H1 (cell line): ENCODE results near the gene SMTNL2. TPM values are rescaled to one million over a fixed set of nuclear protein-coding genes. Genes with fewer than 3 reads are reported as not detected.

ENCODE experiments used
- CTCF ChIA-PET: fragments of 300-600 bp; sonication (Branson Sonifier 250); formaldehyde crosslinking; loops from one replicate; lab custom pipeline; 2021; ENCODE audit not compliant: partially characterized antibody; lab: Charles Lee
- POLR2A ChIA-PET: fragments of 300-600 bp; sonication (Branson Sonifier 250); formaldehyde crosslinking; loops from one replicate; lab custom pipeline; 2021; ENCODE audit warnings: inconsistent platforms; ENCODE audit not compliant: partially characterized antibody; lab: Charles Lee
- DNase-seq, 2 experiments: peaks; one replicate each; pipeline versions ENCODE4 v3.0.0 to v3.0.0-alpha.2; 2010 to 2022; ENCODE audit warnings: low spot score in 2 of 2, low read depth in 1 of 2, mixed read lengths in 1 of 2
- FAIRE-seq: peaks from 2 replicates; lab custom pipeline; 2011; peaks lifted over from hg19 to GRCh38; lab: Jason Lieb, UNC
- H2AFZ ChIP-seq: 2 replicates; pipeline ENCODE4 v1.8.1; 2012; ENCODE audit warnings: low read length, inconsistent platforms
- H2AK5ac ChIP-seq: 2 replicates; pipeline ENCODE4 v1.6.1; 2013; ENCODE audit warnings: low read depth, low read length
- H2BK120ac ChIP-seq: replicated peaks from 2 replicates; pipeline ENCODE3; 2013; ENCODE audit warnings: low read depth, low read length, inconsistent platforms
- H2BK12ac ChIP-seq: 2 replicates; pipeline ENCODE4 v1.6.1; 2013; ENCODE audit warnings: low read depth, low read length
- H2BK15ac ChIP-seq: 2 replicates; pipeline ENCODE4 v1.6.1; 2013; ENCODE audit warnings: low read length
- H2BK20ac ChIP-seq: 2 replicates; pipeline ENCODE4 v1.6.1; 2013; ENCODE audit warnings: low read length
- H2BK5ac ChIP-seq: 2 replicates; pipeline ENCODE4 v1.6.1; 2013; ENCODE audit warnings: low read depth, low read length
- H3K14ac ChIP-seq: 2 replicates; pipeline ENCODE4 v1.6.1; 2013; ENCODE audit warnings: inconsistent platforms; ENCODE audit not compliant: insufficient read length
- H3K18ac ChIP-seq: 2 replicates; pipeline ENCODE4 v1.6.1; 2013; ENCODE audit warnings: low read length; ENCODE audit errors: extremely low read depth
- H3K23ac ChIP-seq: 2 replicates; pipeline ENCODE4 v1.6.1; 2013; ENCODE audit warnings: inconsistent platforms; ENCODE audit not compliant: insufficient read length
- H3K23me2 ChIP-seq: 2 replicates; pipeline ENCODE4 v1.6.1; 2013; ENCODE audit warnings: low read depth, low read length
- H3K27ac ChIP-seq: 2 replicates; pipeline ENCODE4 v1.6.1; 2011; ENCODE audit warnings: low read depth, low read length, inconsistent platforms
- H3K27me3 ChIP-seq, 4 experiments: replicated peaks in 1 of 4; 1 replicate in 1 of 4; 2 replicates in 3 of 4; pipeline versions ENCODE4 v1.6.1 to v1.8.1; 2011 to 2013; ENCODE audit warnings: low read length in 3 of 4, mild to moderate bottlenecking in 3 of 4, inconsistent platforms in 2 of 4, mixed read lengths in 2 of 4, moderate library complexity in 1 of 4; ENCODE audit not compliant: control insufficient read depth in 3 of 4, insufficient read depth in 3 of 4; ENCODE audit errors: extremely low read depth in 1 of 4
- H3K36me3 ChIP-seq, 4 experiments: 2 replicates each; pipeline versions ENCODE4 v1.6.1 to v1.8.1; 2011 to 2013; ENCODE audit warnings: mild to moderate bottlenecking in 4 of 4, low read length in 3 of 4, moderate library complexity in 2 of 4, control low read depth in 1 of 4, inconsistent platforms in 1 of 4; ENCODE audit not compliant: insufficient read depth in 4 of 4, control insufficient read depth in 2 of 4
- H3K4ac ChIP-seq: replicated peaks from 2 replicates; pipeline ENCODE3; 2013; ENCODE audit warnings: low read length, low read depth, mixed read lengths, inconsistent platforms; ENCODE audit not compliant: insufficient read length
- H3K4me1 ChIP-seq, 4 experiments: replicated peaks in 1 of 4; 1 replicate in 1 of 4; 2 replicates in 3 of 4; pipeline versions ENCODE4 v1.6.1 to v1.8.1; 2011 to 2013; ENCODE audit warnings: low read length in 3 of 4, inconsistent platforms in 2 of 4, mixed read lengths in 1 of 4; ENCODE audit not compliant: insufficient read depth in 4 of 4, control insufficient read depth in 3 of 4
- H3K4me2 ChIP-seq, 2 experiments: 2 replicates each; pipeline versions ENCODE4 v1.6.1 to v1.8.1; 2011 to 2013; ENCODE audit warnings: low read depth in 2 of 2, low read length in 2 of 2, control low read depth in 1 of 2, inconsistent platforms in 1 of 2, mild to moderate bottlenecking in 1 of 2; ENCODE audit not compliant: insufficient read depth in 1 of 2
- H3K4me3 ChIP-seq, 4 experiments: fragments of 200-600, 300-600 bp in 1 of 4; sonication (generic), shearing (Covaris generic), sonication (Bioruptor Twin) in 1 of 4; 2 replicates each; pipeline versions ENCODE4 v1.5.1 to v1.8.1; 2011 to 2016; ENCODE audit warnings: low read length in 4 of 4, low read depth in 3 of 4, control low read depth in 2 of 4, inconsistent platforms in 2 of 4, mild to moderate bottlenecking in 2 of 4, mixed read lengths in 1 of 4, moderate library complexity in 1 of 4; ENCODE audit not compliant: insufficient read depth in 2 of 4; ENCODE audit errors: extremely low read depth in 1 of 4
- H3K56ac ChIP-seq: replicated peaks from 2 replicates; pipeline ENCODE3; 2013; ENCODE audit warnings: low read depth, mild to moderate bottlenecking, mixed read lengths, low read length, inconsistent platforms; ENCODE audit not compliant: insufficient read length
- H3K79me1 ChIP-seq: 2 replicates; pipeline ENCODE4 v1.6.1; 2013; ENCODE audit warnings: low read depth, low read length, control low read depth
- H3K79me2 ChIP-seq, 2 experiments: 2 replicates each; pipeline versions ENCODE4 v1.6.1 to v1.8.1; 2012 to 2013; ENCODE audit warnings: low read length in 2 of 2, mild to moderate bottlenecking in 2 of 2, inconsistent platforms in 1 of 2; ENCODE audit not compliant: insufficient read depth in 2 of 2, control insufficient read depth in 1 of 2
- H3K9ac ChIP-seq, 4 experiments: replicated peaks in 1 of 4; 1 replicate in 1 of 4; 2 replicates in 3 of 4; pipeline versions ENCODE4 v1.6.1 to v1.8.1; 2011 to 2013; ENCODE audit warnings: low read depth in 3 of 4, low read length in 3 of 4, control low read depth in 2 of 4, mild to moderate bottlenecking in 2 of 4, moderate library complexity in 2 of 4, inconsistent platforms in 1 of 4; ENCODE audit errors: extremely low read depth in 1 of 4
- H3K9me3 ChIP-seq, 2 experiments: 2 replicates each; pipeline versions ENCODE4 v1.6.1 to v1.8.1; 2012 to 2013; ENCODE audit warnings: mild to moderate bottlenecking in 2 of 2, moderate library complexity in 2 of 2, control low read depth in 1 of 2, inconsistent platforms in 1 of 2, low read depth in 1 of 2, low read length in 1 of 2, mixed read lengths in 1 of 2; ENCODE audit not compliant: insufficient read depth in 2 of 2
- H4K20me1 ChIP-seq, 2 experiments: replicated peaks in 1 of 2; 2 replicates each; pipeline versions ENCODE3 to v1.8.1; 2011 to 2013; ENCODE audit warnings: inconsistent platforms in 2 of 2, low read length in 2 of 2, mild to moderate bottlenecking in 1 of 2; ENCODE audit not compliant: insufficient read depth in 2 of 2, control insufficient read depth in 1 of 2
- H4K5ac ChIP-seq: 2 replicates; pipeline ENCODE4 v1.6.1; 2013; ENCODE audit warnings: low read length, low read depth, mixed read lengths, inconsistent platforms; ENCODE audit not compliant: insufficient read length
- H4K8ac ChIP-seq: 2 replicates; pipeline ENCODE4 v1.8.0; 2013; ENCODE audit warnings: mild to moderate bottlenecking, moderate library complexity, low read length, inconsistent platforms; ENCODE audit not compliant: insufficient read depth; ENCODE audit errors: extremely low read depth
- H4K91ac ChIP-seq: replicated peaks from 2 replicates; pipeline ENCODE3; 2013; ENCODE audit warnings: low read length, mixed read lengths, inconsistent platforms; ENCODE audit not compliant: insufficient read length
- ASH2L ChIP-seq: fragments of 200-600, 300-600 bp; sonication (generic); IDR thresholded peaks from one replicate; pipeline ENCODE4 v1.7.1; 2017; ENCODE audit warnings: low read length
- BRCA1 ChIP-seq: IDR thresholded peaks from 2 replicates; pipeline ENCODE4 v1.6.1; 2012; ENCODE audit warnings: low read depth, low read length, improper control_type of control experiment
- EGR1 ChIP-seq: IDR thresholded peaks from 2 replicates; pipeline ENCODE4 v1.6.1; 2011; ENCODE audit warnings: low read depth, low read length, borderline replicate concordance
- HDAC6 ChIP-seq: IDR thresholded peaks from one replicate; pipeline ENCODE4 v1.7.1; 2012; ENCODE audit warnings: low read depth, mild to moderate bottlenecking, inconsistent platforms, low read length, moderate library complexity
- KDM4A ChIP-seq: IDR thresholded peaks from one replicate; pipeline ENCODE4 v1.7.1; 2012; ENCODE audit warnings: low read depth, mild to moderate bottlenecking, moderate library complexity, low read length, inconsistent platforms; ENCODE audit not compliant: severe bottlenecking
- RAD21 ChIP-seq, 2 experiments: IDR thresholded peaks in 1 of 2; conservative IDR thresholded peaks in 1 of 2; 2 replicates each; pipeline ENCODE4 v1.6.1; 2011; ENCODE audit warnings: low read depth in 2 of 2, low read length in 2 of 2, improper control_type of control experiment in 1 of 2, inconsistent platforms in 1 of 2, mild to moderate bottlenecking in 1 of 2, moderate library complexity in 1 of 2
- RBBP5 ChIP-seq: IDR thresholded peaks from 2 replicates; pipeline ENCODE4 v1.7.1; 2012; ENCODE audit warnings: low read depth, mild to moderate bottlenecking, inconsistent platforms, low read length, moderate library complexity, borderline replicate concordance
- RNF2 ChIP-seq: fragments of 200-900, 300-1000 bp; sonication (generic); IDR thresholded peaks from 2 replicates; pipeline ENCODE4 v1.7.1; 2016; ENCODE audit warnings: borderline replicate concordance, low read depth, mild to moderate bottlenecking, antibody characterized with exemption, low read length; ENCODE audit not compliant: poor library complexity, severe bottlenecking; ENCODE audit errors: missing control alignments
- SAP30 ChIP-seq: fragments of 300-600 bp; sonication (generic); IDR thresholded peaks from 2 replicates; pipeline ENCODE4 v1.7.1; 2012; ENCODE audit warnings: low read length, moderate library complexity, mild to moderate bottlenecking, inconsistent platforms; ENCODE audit not compliant: insufficient read depth, insufficient replicate concordance
- TAF1 ChIP-seq: IDR thresholded peaks from 2 replicates; pipeline ENCODE4 v1.6.1; 2011; ENCODE audit warnings: mild to moderate bottlenecking, low read depth, low read length
- TCF12 ChIP-seq: IDR thresholded peaks from 2 replicates; pipeline ENCODE4 v1.6.1; 2011; ENCODE audit warnings: low read depth, mild to moderate bottlenecking, low read length
- YY1 ChIP-seq: IDR thresholded peaks from 2 replicates; pipeline ENCODE4 v1.6.1; 2011; ENCODE audit warnings: low read depth, mild to moderate bottlenecking, low read length
- WGBS, 2 experiments: shearing (Covaris generic) in 1 of 2; methylation state at CpG; one replicate each; pipeline versions ENCODE4 v1.1.6 to v1.1.7; 2013 to 2015; ENCODE audit warnings: low lambda C conversion rate in 2 of 2, mixed read lengths in 2 of 2, inconsistent platforms in 1 of 2, low coverage in 1 of 2, missing lambda C conversion rate in 1 of 2; ENCODE audit not compliant: insufficient replicate concordance in 2 of 2, insufficient coverage in 1 of 2, insufficient read length in 1 of 2; ENCODE audit errors: extremely low coverage in 1 of 2, missing lambda C conversion rate in 1 of 2; 5-methylcytosine and 5-hydroxymethylcytosine counted together
- polyA plus RNA-seq, 7 experiments: library from polyadenylated mRNA; depleted of rRNA in 3 of 7; stranded (reverse) in 5 of 7; unstranded in 2 of 7; fragments of >200 nt in 5 of 7; fragments of 200-250 nt in 2 of 7; gene quantifications; 1 replicate in 5 of 7; 2 replicates in 1 of 7; 4 replicates in 1 of 7; pipeline versions ENCODE4 v1.2.1 to v1.2.3, GENCODE V29; 2011 to 2013; ENCODE audit warnings: missing spikeins in 2 of 7, mixed read lengths in 2 of 7
- total RNA-seq: library from RNA; stranded (reverse); fragmentation: NEBNext Ultra II Directional; extraction: Animal tissue kit (Norgen Biotek cat#: 25700); gene quantifications from 2 replicates; pipeline ENCODE4 v1.2.1, GENCODE V29; 2021

The SMTNL2 gene
- total and polyA plus RNA-seq, 2 of the 8 experiments (the other 6 are each of a cell fraction or from before 2014, with no cell fraction given) = 3.6 to 4.5 TPM

GRCh38 chr17:4577386-4577993, 6.8 kb upstream of the SMTNL2 start:
- H3K27ac ChIP-seq = no peak overlapping the region
- no peak overlapping the region for H3K4ac ChIP-seq
- H2AFZ ChIP-seq = no peak overlapping the region
- TF ChIP-seq RAD21 (IDR thresholded peaks at IDR 0.05 in 1 of 2, conservative IDR thresholded peaks at IDR 0.05 in 1 of 2; ENCODE audit: low read depth in 2 of 2, low read length in 2 of 2) (no peak), RBBP5 (no peak), YY1 (no peak), ASH2L (no peak), BRCA1 (no peak), RNF2 (no peak), EGR1 (no peak), SAP30 (no peak), TAF1 (no peak), KDM4A (no peak), TCF12 (no peak), HDAC6 (no peak)

More at GRCh38 chr17:4577386-4577993, 6.8 kb upstream of the SMTNL2 start:
- ChIA-PET CTCF (interaction anchor here (0.7 to 8.8 kb wide), 5 partner anchors 9 to 142 kb away, joined by 3 to 114 read pairs (median 5); no protein-coding TSS in a partner anchor), POLR2A (interaction anchor here (0.6 to 2.8 kb wide), 13 partner anchors 9 to 131 kb away, joined by 3 to 11 read pairs (median 4); no protein-coding TSS in a partner anchor)
- Histone ChIP-seq H3K27me3 (peaks cover 0 to under 1% (median under 1%) of the 10 kb centered on the region in 4 experiments; a peak in 4 of 7 replicates), H3K4me2 (0 out of 4 replicates have a peak overlapping the region, but pooled peaks of 1 of the 2 experiments have one; percentile 37), H2BK15ac (peak overlapping the region; percentile 88), H3K18ac (peak overlapping the region; percentile 81; the same call in 1 of the 2 replicates), H4K8ac (no peak overlapping the region; the same call in 1 of the 2 replicates), H3K4me1 (peaks cover 4 to 25% (median 18%) of the 10 kb centered on the region in 4 experiments), H3K14ac (no peak overlapping the region), H2BK12ac (peak overlapping the region; percentile 30; the same call in 1 of the 2 replicates), H4K20me1 (no peaks in the 10 kb centered on the region), H3K56ac (no peak overlapping the region), H2BK5ac (peak overlapping the region; percentile 66; the same call in 1 of the 2 replicates), H3K79me1 (no peaks in the 10 kb centered on the region), H3K9me3 (no peaks in the 10 kb centered on the region), H2BK20ac (no peak overlapping the region; the same call in 1 of the 2 replicates), H4K5ac (no peak overlapping the region), H3K79me2 (no peaks in the 10 kb centered on the region), H3K23me2 (no peaks in the 10 kb centered on the region; the same call in 1 of the 2 replicates), H4K91ac (peak overlapping the region; percentile 92), H2AK5ac (no peak overlapping the region), H2BK120ac (peak overlapping the region; percentile 88), H3K9ac (no peak overlapping the region), H3K36me3 (no peaks in the 10 kb centered on the region), H3K23ac (no peak overlapping the region), H3K4me3 (no peak overlapping the region; a peak in 1 of 8 replicates)
- WGBS, 2 experiments = 91% methylated on average over 4 of the region's 8 CpGs; no CpG with 5 or more reads in 1 of the 2 experiments
- DNase-seq = no peak
- no peak for FAIRE-seq
